Measurements from ENCODE around the gene SYT8.

DNA sequence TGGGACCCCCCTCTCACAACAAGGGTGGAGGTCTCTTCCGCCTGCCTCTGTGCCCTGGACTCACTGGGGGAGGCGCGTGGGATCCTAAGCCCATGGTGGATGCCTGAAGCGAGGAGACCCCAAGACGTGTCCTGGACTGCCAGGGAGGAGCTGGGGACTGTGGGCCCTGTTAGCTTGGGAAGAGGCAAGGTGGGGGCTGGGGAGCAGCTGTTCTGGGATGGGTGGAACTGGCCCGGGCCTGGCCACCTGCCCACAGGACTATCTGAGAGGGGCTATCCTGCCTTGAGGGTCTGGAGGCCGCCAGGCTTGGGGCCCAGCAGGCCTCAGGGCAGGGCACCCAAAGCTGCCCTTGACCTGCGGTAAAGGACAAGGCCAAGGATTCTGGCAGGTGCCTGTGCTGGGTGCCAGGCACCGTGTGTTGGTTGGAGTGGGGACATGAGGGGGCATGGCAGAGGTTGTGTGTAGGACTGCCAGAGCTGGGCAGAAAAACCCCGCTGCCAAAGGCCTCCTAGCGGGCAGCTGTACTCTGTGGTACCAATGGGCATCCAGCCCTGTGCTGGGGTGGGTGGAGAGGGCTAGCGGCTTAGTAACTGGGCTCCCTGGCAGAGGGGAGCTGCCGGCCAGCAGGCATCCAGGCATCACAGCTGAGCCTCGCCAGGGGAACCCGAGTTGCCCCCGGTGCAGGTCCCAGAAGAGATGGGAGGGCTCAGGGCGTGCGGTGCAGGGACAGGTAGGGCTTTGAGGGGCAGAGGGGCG, 18.8 kb downstream of the SYT8 start:
- no peak for TF ChIP-seq POLR2A (IDR thresholded peaks at IDR 0.05)
- no peak for TF ChIP-seq CTCF (IDR thresholded peaks at IDR 0.05)
- no peak for TF ChIP-seq POLR2AphosphoS5 (IDR thresholded peaks at IDR 0.05)

All from prostate gland (tissue), 2 donors.